ENCODE data around the gene YTHDC1. TPM values are rescaled to one million over a fixed set of nuclear protein-coding genes. Genes with fewer than 3 reads are reported as not detected.

Gene YTHDC1
- 24.9 and 26.4 TPM in 2 replicates for total RNA-seq

GRCh38 chr4:68349649-68350360, at the start of gene YTHDC1:
YTHDC1 (minus strand) TSS chr4:68350090; CDS start chr4:68349753, 337 bp downstream.

Other genes starting within 250 kb of the YTHDC1 start
- gene TMPRSS11F, start 220.2 kb downstream of the YTHDC1 start, total RNA-seq, result not detected in 2 replicates
- gene TMPRSS11B, start 104.4 kb downstream of the YTHDC1 start, total RNA-seq, result not detected in 2 replicates
- not detected in 2 replicates for gene TMPRSS11E, start 97.4 kb upstream of the YTHDC1 start, total RNA-seq
- gene UGT2B17, start 226.2 kb upstream of the YTHDC1 start, total RNA-seq, result not detected in 2 replicates